ENCODE data around the gene MLLT10. TPM values are rescaled to one million over a fixed set of nuclear protein-coding genes. Genes with fewer than 3 reads are reported as not detected.

MLLT10 gene
- total and polyA plus RNA-seq, 2 donors (not counting 3 experiments of a cell fraction or from before 2014, with no cell fraction given), result 35.4 to 54.0 TPM

GRCh38 chr10:21524131-21524525, 9.9 kb upstream of the MLLT10 start:
- peaks cover 38% of the 10 kb centered on the region for H3K4me1 ChIP-seq (ENCODE audit: control insufficient read depth, extremely low read depth, insufficient read depth, low read length)
- dilution Hi-C loops (cut with MboI; ENCODE audit: extremely low pct_ligation_motif_present, low sequenced_read_pairs), result no loop called here
- POLR2A ChIA-PET, result no interaction called here
- CTCF ChIA-PET, result no interaction called here
- no peak for TF ChIP-seq MYC (IDR thresholded peaks at IDR 0.05; ENCODE audit: low read depth, low read length)
- TF ChIP-seq EZH2 (IDR thresholded peaks at IDR 0.05; ENCODE audit: borderline replicate concordance, low read depth, low read length, severe bottlenecking), result no peak
- no peak for TF ChIP-seq POLR2AphosphoS5 (IDR thresholded peaks at IDR 0.05; ENCODE audit: insufficient read depth, low read depth, low read length)
- no peak for TF ChIP-seq FOS (IDR thresholded peaks at IDR 0.05; ENCODE audit: borderline replicate concordance, insufficient read depth, low read length)
- no peak for TF ChIP-seq JUN (IDR thresholded peaks at IDR 0.05; ENCODE audit: borderline replicate concordance, insufficient read depth, insufficient read length, low read depth)
- no peak for TF ChIP-seq MAX (IDR thresholded peaks at IDR 0.05; ENCODE audit: insufficient read depth, insufficient read length)
- TF ChIP-seq GATA2 (IDR thresholded peaks at IDR 0.05; ENCODE audit: insufficient read depth, insufficient read length, low read depth, low read length), result no peak
- no peak for TF ChIP-seq POLR2A (IDR thresholded peaks at IDR 0.05; ENCODE audit: low read depth, low read length)
- no peak for TF ChIP-seq CTCF (IDR thresholded peaks at IDR 0.05; ENCODE audit: extremely low read depth in 1 of 2, insufficient read depth in 1 of 2, low read depth in 1 of 2, low read length in 2 of 2)
- no peaks in the 10 kb centered on the region for H3K9me3 ChIP-seq (replicated peaks; ENCODE audit: control insufficient read depth, insufficient read depth, low read length)
- peak overlapping the region; percentile 99 for H3K9ac ChIP-seq (replicated peaks; ENCODE audit: extremely low read depth, insufficient read depth, low read length)
- peak overlapping the region; percentile 96 for H2AFZ ChIP-seq (ENCODE audit: low read depth, low read length)
- no peak overlapping the region for H3K27ac ChIP-seq (ENCODE audit: insufficient read depth, low read depth, low read length)
- peak overlapping the region; percentile 97 for H3K4me2 ChIP-seq (ENCODE audit: insufficient read depth, low read length)
- H3K36me3 ChIP-seq (ENCODE audit: control insufficient read depth in 2 of 2, extremely low read depth in 1 of 2, insufficient read depth in 2 of 2, low read length in 2 of 2), result no peaks in the 10 kb centered on the region
- H4K20me1 ChIP-seq (replicated peaks; ENCODE audit: control insufficient read depth, extremely low read depth, insufficient read depth, low read length), result no peaks in the 10 kb centered on the region
- DNase-seq (ENCODE audit: low read depth, low spot score) (no peak), FAIRE-seq (no peak)
- no peaks in the 10 kb centered on the region for H3K27me3 ChIP-seq (ENCODE audit: control insufficient read depth in 2 of 2, insufficient read depth in 2 of 2, low read length in 2 of 2)
- BruUV-seq (replicated peaks), result no TSS peak
- no peaks in the 10 kb centered on the region for H3K9me1 ChIP-seq (replicated peaks; ENCODE audit: control insufficient read depth, extremely low read depth, insufficient read depth, low read length)
- intact Hi-C loops (cut with micrococcal nuclease), result loop anchor here (2.0 to 10.0 kb wide), 2 partner anchors 187 to 801 kb away; partner anchors contain the start of gene BMI1
- H3K4me3 ChIP-seq (replicated peaks in 1 of 3; ENCODE audit: insufficient read depth in 1 of 3, low read depth in 1 of 3, low read length in 3 of 3), result peak overlapping the region; percentile 48 to 81 (median 53)
- no peaks in the 10 kb centered on the region for H3K79me2 ChIP-seq (ENCODE audit: control insufficient read depth, insufficient read depth, low read length)

Measured in endothelial cell of umbilical vein (primary cell).